ENCODE results near the gene CD33.

CD33 gene

GRCh38 chr19:51277112-51277511, 52.2 kb downstream of the CD33 start:
- TF ChIP-seq CTCF (IDR thresholded peaks at IDR 0.05; ENCODE audit: insufficient read depth, missing control alignments), result no peak
- no peak for FAIRE-seq
- no peak for DNase-seq (ENCODE audit: insufficient read length, low spot score)

GRCh38 chr19:51282335-51282734, 57.5 kb downstream of the CD33 start:
- FAIRE-seq (no peak), DNase-seq (ENCODE audit: insufficient read length, low spot score) (no peak)
- no peak for TF ChIP-seq CTCF (IDR thresholded peaks at IDR 0.05; ENCODE audit: insufficient read depth, missing control alignments)

- TF ChIP-seq CTCF (IDR thresholded peaks at IDR 0.05; ENCODE audit: insufficient read depth, missing control alignments), result no peak
- DNase-seq (ENCODE audit: insufficient read length, low spot score) (no peak), FAIRE-seq (no peak)
Measured at GRCh38 chr19:51285682-51286081, 60.8 kb downstream of the CD33 start.
